ENCODE measurements around the gene POLD1.

Gene POLD1

GRCh38 chr19:50466706-50467039, 82.5 kb downstream of the POLD1 start:
- DNase-seq (ENCODE audit: low read depth in 2 of 2) = no peak

- DNase-seq (ENCODE audit: low read depth in 2 of 2) = no peak
Measured at GRCh38 chr19:50467566-50467965, 83.4 kb downstream of the POLD1 start.
